Upper lobe of left lung (tissue), 6 donors: ENCODE results near the gene GPR84. TPM values are rescaled to one million over a fixed set of nuclear protein-coding genes. Genes with fewer than 3 reads are reported as not detected.

Source experiments
- ATAC-seq, 2 donors: fragments of 200-7000 bp; cut with Tn5 transposase; one replicate each; pipeline ENCODE4 v1.9.1; 2022; ENCODE audit warnings: mild to moderate bottlenecking in 2 of 2, moderate library complexity in 2 of 2; ENCODE audit not compliant: low FRiP score in 2 of 2
- DNase-seq, 2 donors: peaks; one replicate each; pipeline ENCODE4 v3.0.0-alpha.2; 2019 to 2020
- H3K27ac ChIP-seq, 4 donors: fragments of 200-600 bp; sonication (generic); one replicate each; pipeline ENCODE4 v1.5.1; 2016 to 2019
- H3K27me3 ChIP-seq, 4 donors: fragments of 200-600 bp; sonication (generic); one replicate each; pipeline ENCODE4 v1.5.1; 2017 to 2019
- H3K36me3 ChIP-seq, 4 donors: fragments of 200-600 bp; sonication (generic); one replicate each; pipeline ENCODE4 v1.5.1; 2016 to 2019
- H3K4me1 ChIP-seq, 4 donors: fragments of 200-600 bp; sonication (generic); one replicate each; pipeline ENCODE4 v1.5.1; 2018 to 2019
- H3K4me3 ChIP-seq, 4 donors: fragments of 200-600 bp; sonication (generic); one replicate each; pipeline ENCODE4 v1.5.1; 2017 to 2019; ENCODE audit warnings: mild to moderate bottlenecking in 2 of 4, moderate library complexity in 1 of 4
- H3K9me3 ChIP-seq, 4 donors: fragments of 200-600 bp; sonication (generic); one replicate each; pipeline ENCODE4 v1.5.1; 2018 to 2019
- CTCF ChIP-seq, 6 experiments: fragments of 450-650 bp in 4 of 6; fragments of 200-600 bp in 2 of 6; sonication (generic) in 2 of 6; IDR thresholded peaks; one replicate each; pipeline ENCODE4 v1.5.1; 2016 to 2019; ENCODE audit warnings: antibody characterized with exemption in 6 of 6
- EP300 ChIP-seq, 4 donors: sonication (generic); formaldehyde crosslinking; IDR thresholded peaks; one replicate each; pipeline ENCODE4 v1.5.1; 2017; ENCODE audit warnings: antibody characterized with exemption in 4 of 4, control low read depth in 2 of 4
- POLR2A ChIP-seq, 4 donors: fragments of 450-650 bp; IDR thresholded peaks; one replicate each; pipeline ENCODE4 v1.5.1; 2016 to 2017; ENCODE audit warnings: antibody characterized with exemption in 4 of 4, mild to moderate bottlenecking in 2 of 4
- POLR2AphosphoS5 ChIP-seq, 2 donors: sonication (generic); formaldehyde crosslinking; IDR thresholded peaks; one replicate each; pipeline ENCODE4 v1.5.1; 2017; ENCODE audit warnings: antibody characterized with exemption in 2 of 2
- WGBS, 2 donors: methylation state at CpG; one replicate each; pipeline ENCODE4 v1.1.5; 2017 to 2018; 5-methylcytosine and 5-hydroxymethylcytosine counted together
- total RNA-seq, 6 donors: library from RNA; depleted of rRNA in 4 of 6; stranded (reverse); fragments of >200 nt in 4 of 6; gene quantifications; one replicate each; pipeline versions ENCODE4 v1.1.0 to v1.2.1, GENCODE V29; 2016 to 2021
- donor health status: DM: no; HTN: no; CAD: no; lungs with moderate emphysema.
- donor health status: DM: no; HTN: yes; CAD: no; lungs with severe emphysema.

GPR84 gene
- total RNA-seq, 6 donors from 2014 or later, result 0.39 to 2.1 (median 1.1) TPM; not detected in 2

DNA sequence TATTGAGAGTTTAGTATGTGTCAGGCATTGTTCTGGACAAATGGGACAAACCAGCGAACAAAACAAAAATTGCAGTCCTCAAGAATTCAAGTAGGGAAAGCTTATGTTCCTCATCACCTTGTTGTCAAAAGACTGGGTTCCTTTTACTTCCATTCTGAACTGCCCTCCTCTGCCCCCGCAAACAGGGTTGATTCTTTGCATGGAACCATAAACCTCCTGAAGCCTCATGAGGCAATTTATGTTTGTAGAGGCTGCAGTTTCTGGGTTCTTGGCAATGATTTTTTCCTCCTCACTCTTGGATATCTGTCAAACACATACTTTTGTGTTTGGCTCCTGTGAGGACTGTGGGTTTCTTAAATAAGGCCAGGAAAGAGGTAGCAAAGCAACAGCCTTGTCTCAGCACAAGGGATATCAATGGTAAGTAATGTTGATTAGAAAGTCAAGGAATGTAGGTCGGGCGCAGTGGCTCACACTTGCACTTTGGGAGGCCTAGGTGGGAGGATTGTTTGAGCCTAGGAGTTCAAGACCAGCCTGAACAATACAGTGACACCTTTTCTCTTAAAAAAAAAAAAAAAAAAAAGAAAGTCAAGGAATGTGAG lies 25.5 kb downstream of the GPR84 start:
- TF ChIP-seq POLR2A (IDR thresholded peaks at IDR 0.05), result no peak
- no peak for TF ChIP-seq CTCF (IDR thresholded peaks at IDR 0.05)
- TF ChIP-seq POLR2AphosphoS5 (IDR thresholded peaks at IDR 0.05), result no peak
- no peak for TF ChIP-seq EP300 (IDR thresholded peaks at IDR 0.05)
- Histone ChIP-seq H3K27me3 (no peaks in the 10 kb centered on the region), H3K27ac (peak overlapping the region in 1 of 4 donors; percentile 1), H3K36me3 (peaks cover 19 to 33% (median 30%) of the 10 kb centered on the region in 4 donors), H3K4me3 (no peak overlapping the region), H3K9me3 (no peaks in the 10 kb centered on the region), H3K4me1 (peaks cover 17 to 48% (median 30%) of the 10 kb centered on the region in 4 donors)
- ATAC-seq (no peak), DNase-seq (no peak)
- 60 to 75% methylated on average over 4 of the region's 4 CpGs for WGBS, 2 donors

DNA sequence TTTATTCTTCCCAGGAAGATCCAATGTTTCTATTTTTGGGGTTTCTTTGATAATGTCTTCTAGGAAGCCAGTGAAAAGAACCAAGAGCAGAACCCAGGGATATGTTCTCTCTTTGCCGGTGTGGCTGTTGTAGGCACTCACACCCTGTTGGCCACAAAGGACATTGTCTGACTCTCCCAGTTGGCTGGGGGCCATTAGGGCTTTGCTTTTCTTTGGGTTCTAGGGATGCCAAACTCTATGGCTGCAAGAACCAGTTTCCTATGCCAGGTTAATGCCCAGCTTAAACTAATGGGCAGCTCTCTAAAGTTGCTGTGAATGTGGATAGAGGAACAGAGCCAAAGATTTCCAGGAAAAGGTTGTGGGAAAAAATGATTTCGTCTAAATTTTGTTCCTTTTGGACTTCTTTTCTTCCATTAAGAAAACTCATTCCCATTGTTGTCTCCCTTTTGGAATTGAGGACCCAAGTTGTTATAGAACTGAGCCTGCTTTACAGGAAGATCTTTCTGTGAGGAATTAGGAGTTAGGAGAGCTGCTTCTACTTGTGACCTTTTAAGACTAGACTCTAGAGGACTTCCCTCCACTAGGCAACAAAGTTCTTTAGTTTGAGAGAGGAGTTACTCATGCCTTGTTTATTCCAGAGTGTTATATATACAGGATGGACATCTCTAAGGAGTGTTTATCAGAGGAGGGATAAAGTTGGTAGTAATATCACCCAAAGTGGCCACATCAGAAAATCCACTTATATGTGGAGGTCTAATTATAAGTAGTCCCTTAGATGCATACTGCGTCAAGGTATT lies 26.2 kb downstream of the GPR84 start:
- Histone ChIP-seq H3K4me1 (peaks cover 17 to 55% (median 30%) of the 10 kb centered on the region in 4 donors), H3K9me3 (no peaks in the 10 kb centered on the region), H3K4me3 (no peak overlapping the region), H3K27me3 (no peaks in the 10 kb centered on the region), H3K36me3 (peaks cover 13 to 26% (median 23%) of the 10 kb centered on the region in 4 donors), H3K27ac (peak overlapping the region in 3 of 4 donors; percentile 23 to 52 (median 48))
- TF ChIP-seq CTCF (IDR thresholded peaks at IDR 0.05) (no peak), POLR2AphosphoS5 (IDR thresholded peaks at IDR 0.05) (no peak), POLR2A (IDR thresholded peaks at IDR 0.05) (no peak), EP300 (IDR thresholded peaks at IDR 0.05) (no peak)
- 47 to 59% methylated on average over 3 of the region's 3 CpGs for WGBS, 2 donors
- DNase-seq (no peak), ATAC-seq (peak in 1 of 2 donors; percentile 52)

DNA sequence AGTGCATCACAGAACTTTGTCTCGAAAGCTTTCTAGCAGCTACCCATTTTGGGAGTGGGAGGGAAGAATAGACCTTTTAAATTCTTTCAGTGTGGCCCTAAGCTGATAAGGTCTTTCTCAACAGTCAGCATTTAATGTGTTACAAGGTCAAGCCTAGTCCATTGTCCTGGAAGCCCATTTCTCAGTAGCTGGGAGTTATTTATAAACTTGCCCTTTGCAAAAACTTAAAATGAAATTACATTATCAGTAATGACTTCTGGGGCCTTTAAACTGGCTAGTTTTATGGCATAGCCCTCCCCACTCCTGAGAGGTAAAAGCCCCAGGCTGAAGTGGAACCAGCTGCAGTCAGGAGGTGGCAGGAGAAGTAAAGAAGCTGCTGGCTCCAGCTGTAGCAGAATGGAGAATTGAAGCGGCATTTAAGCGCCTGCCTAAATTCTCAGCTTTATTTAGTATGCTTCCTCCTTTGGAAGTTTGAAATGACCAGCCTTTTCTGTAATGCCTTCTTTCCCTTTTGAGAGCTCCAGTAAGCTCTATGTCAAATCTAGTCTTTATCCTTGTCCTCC lies 26.9 kb downstream of the GPR84 start:
- peak in 1 of 2 donors; percentile 13 for TF ChIP-seq POLR2AphosphoS5 (IDR thresholded peaks at IDR 0.05)
- no peak for TF ChIP-seq EP300 (IDR thresholded peaks at IDR 0.05)
- peak in 1 of 6 experiments; percentile 9 for TF ChIP-seq CTCF (IDR thresholded peaks at IDR 0.05)
- no peak for TF ChIP-seq POLR2A (IDR thresholded peaks at IDR 0.05)
- Histone ChIP-seq H3K27ac (peak overlapping the region in 2 of 4 donors; percentile 48 to 52), H3K36me3 (peaks cover 6 to 19% (median 16%) of the 10 kb centered on the region in 4 donors), H3K9me3 (no peaks in the 10 kb centered on the region), H3K4me3 (no peak overlapping the region), H3K4me1 (peaks cover 17 to 62% (median 30%) of the 10 kb centered on the region in 4 donors), H3K27me3 (no peaks in the 10 kb centered on the region)
- DNase-seq (peak in 1 of 2 donors; percentile 56), ATAC-seq (peak in 1 of 2 donors; percentile 55)
- 46 to 58% methylated on average over 3 of the region's 3 CpGs for WGBS, 2 donors

- peaks cover 48 to 94% (median 53%) of the 10 kb centered on the region in 4 donors for H3K4me1 ChIP-seq
- no peak for TF ChIP-seq CTCF (IDR thresholded peaks at IDR 0.05)
- no peak for TF ChIP-seq POLR2AphosphoS5 (IDR thresholded peaks at IDR 0.05)
- TF ChIP-seq POLR2A (IDR thresholded peaks at IDR 0.05), result no peak
- TF ChIP-seq EP300 (IDR thresholded peaks at IDR 0.05), result no peak
Measured at GRCh38 chr12:54333420-54334034, 30.8 kb downstream of the GPR84 start.

More at GRCh38 chr12:54333420-54334034, 30.8 kb downstream of the GPR84 start:
- 89 to 93% methylated on average over 4 of the region's 4 CpGs for WGBS, 2 donors
- no peak for DNase-seq
- H3K9me3 ChIP-seq, result no peaks in the 10 kb centered on the region
- peaks cover 0 to 9% (median 0%) of the 10 kb centered on the region in 4 donors for H3K36me3 ChIP-seq
- no peaks in the 10 kb centered on the region for H3K27me3 ChIP-seq
- H3K4me3 ChIP-seq, result no peak overlapping the region
- no peak overlapping the region for H3K27ac ChIP-seq
- ATAC-seq, result no peak
